ENCODE measurements around the gene RNFT2.

Gene RNFT2

GRCh38 chr12:116849216-116849615 is 111.1 kb downstream of the RNFT2 start:
- Histone ChIP-seq H3K36me3 (ENCODE audit: control insufficient read depth, insufficient read depth, low read length, severe bottlenecking) (no peaks in the 10 kb centered on the region), H3K9me3 (ENCODE audit: control insufficient read depth, low read length) (no peaks in the 10 kb centered on the region), H3K4me1 (ENCODE audit: control insufficient read depth, insufficient read depth, low read length) (no peaks in the 10 kb centered on the region), H3K9ac (ENCODE audit: low read length) (no peak overlapping the region), H3K27me3 (replicated peaks; ENCODE audit: control insufficient read depth, insufficient read depth, low read length) (peaks cover 28% of the 10 kb centered on the region), H3K4me3 (ENCODE audit: low read length) (no peak overlapping the region)
- no peak for DNase-seq (ENCODE audit: low read depth)

GRCh38 chr12:116852303-116852702 is 114.2 kb downstream of the RNFT2 start:
- no peaks in the 10 kb centered on the region for H3K9me3 ChIP-seq (ENCODE audit: control insufficient read depth, low read length)
- no peak for DNase-seq (ENCODE audit: low read depth)
- no peaks in the 10 kb centered on the region for H3K36me3 ChIP-seq (ENCODE audit: control insufficient read depth, insufficient read depth, low read length, severe bottlenecking)
- no peaks in the 10 kb centered on the region for H3K4me1 ChIP-seq (ENCODE audit: control insufficient read depth, insufficient read depth, low read length)
- H3K27me3 ChIP-seq (replicated peaks; ENCODE audit: control insufficient read depth, insufficient read depth, low read length), result peaks cover 47% of the 10 kb centered on the region
- no peak overlapping the region for H3K4me3 ChIP-seq (ENCODE audit: low read length)
- H3K9ac ChIP-seq (ENCODE audit: low read length), result no peak overlapping the region

- no peaks in the 10 kb centered on the region for H3K9me3 ChIP-seq (ENCODE audit: control insufficient read depth, low read length)
- no peak for DNase-seq (ENCODE audit: low read depth)
Observed at GRCh38 chr12:116853507-116853906, 115.4 kb downstream of the RNFT2 start.

GRCh38 chr12:116855744-116856470 is 117.8 kb downstream of the RNFT2 start:
- H3K4me3 ChIP-seq (ENCODE audit: low read length), result no peak overlapping the region
- DNase-seq (ENCODE audit: low read depth), result no peak

More at GRCh38 chr12:116853507-116853906, 115.4 kb downstream of the RNFT2 start:
- Histone ChIP-seq H3K9ac (ENCODE audit: low read length) (no peak overlapping the region), H3K4me3 (ENCODE audit: low read length) (no peak overlapping the region), H3K27me3 (replicated peaks; ENCODE audit: control insufficient read depth, insufficient read depth, low read length) (peaks cover 48% of the 10 kb centered on the region), H3K4me1 (ENCODE audit: control insufficient read depth, insufficient read depth, low read length) (no peaks in the 10 kb centered on the region), H3K36me3 (ENCODE audit: control insufficient read depth, insufficient read depth, low read length, severe bottlenecking) (no peaks in the 10 kb centered on the region)

GRCh38 chr12:116856729-116857128 is 118.6 kb downstream of the RNFT2 start:
- peaks cover 9% of the 10 kb centered on the region for H3K4me1 ChIP-seq (ENCODE audit: control insufficient read depth, insufficient read depth, low read length)
- no peaks in the 10 kb centered on the region for H3K9me3 ChIP-seq (ENCODE audit: control insufficient read depth, low read length)
- no peak overlapping the region for H3K9ac ChIP-seq (ENCODE audit: low read length)
- DNase-seq (ENCODE audit: low read depth), result no peak
- no peaks in the 10 kb centered on the region for H3K36me3 ChIP-seq (ENCODE audit: control insufficient read depth, insufficient read depth, low read length, severe bottlenecking)
- no peak overlapping the region for H3K4me3 ChIP-seq (ENCODE audit: low read length)
- H3K27me3 ChIP-seq (replicated peaks; ENCODE audit: control insufficient read depth, insufficient read depth, low read length), result peaks cover 56% of the 10 kb centered on the region

More at GRCh38 chr12:116855744-116856470, 117.8 kb downstream of the RNFT2 start:
- Histone ChIP-seq H3K9ac (ENCODE audit: low read length) (no peak overlapping the region), H3K27me3 (replicated peaks; ENCODE audit: control insufficient read depth, insufficient read depth, low read length) (peaks cover 59% of the 10 kb centered on the region), H3K9me3 (ENCODE audit: control insufficient read depth, low read length) (no peaks in the 10 kb centered on the region), H3K36me3 (ENCODE audit: control insufficient read depth, insufficient read depth, low read length, severe bottlenecking) (no peaks in the 10 kb centered on the region), H3K4me1 (ENCODE audit: control insufficient read depth, insufficient read depth, low read length) (peaks cover 9% of the 10 kb centered on the region)

GRCh38 chr12:116859079-116859478 is 121.0 kb downstream of the RNFT2 start:
- Histone ChIP-seq H3K9me3 (ENCODE audit: control insufficient read depth, low read length) (no peaks in the 10 kb centered on the region), H3K4me3 (ENCODE audit: low read length) (no peak overlapping the region), H3K27me3 (replicated peaks; ENCODE audit: control insufficient read depth, insufficient read depth, low read length) (peaks cover 34% of the 10 kb centered on the region), H3K36me3 (ENCODE audit: control insufficient read depth, insufficient read depth, low read length, severe bottlenecking) (no peaks in the 10 kb centered on the region), H3K9ac (ENCODE audit: low read length) (no peak overlapping the region), H3K4me1 (ENCODE audit: control insufficient read depth, insufficient read depth, low read length) (peaks cover 17% of the 10 kb centered on the region)
- no peak for DNase-seq (ENCODE audit: low read depth)

GRCh38 chr12:116860263-116860662 is 122.1 kb downstream of the RNFT2 start:
- Histone ChIP-seq H3K36me3 (ENCODE audit: control insufficient read depth, insufficient read depth, low read length, severe bottlenecking) (no peaks in the 10 kb centered on the region), H3K27me3 (replicated peaks; ENCODE audit: control insufficient read depth, insufficient read depth, low read length) (peaks cover 34% of the 10 kb centered on the region), H3K9ac (ENCODE audit: low read length) (no peak overlapping the region), H3K9me3 (ENCODE audit: control insufficient read depth, low read length) (no peaks in the 10 kb centered on the region), H3K4me3 (ENCODE audit: low read length) (peak overlapping the region; percentile 74), H3K4me1 (ENCODE audit: control insufficient read depth, insufficient read depth, low read length) (peaks cover 22% of the 10 kb centered on the region)
- DNase-seq (ENCODE audit: low read depth), result no peak

GRCh38 chr12:116861320-116861719 is 123.2 kb downstream of the RNFT2 start:
- Histone ChIP-seq H3K4me3 (ENCODE audit: low read length) (no peak overlapping the region), H3K4me1 (ENCODE audit: control insufficient read depth, insufficient read depth, low read length) (peaks cover 22% of the 10 kb centered on the region), H3K9me3 (ENCODE audit: control insufficient read depth, low read length) (no peaks in the 10 kb centered on the region), H3K27me3 (replicated peaks; ENCODE audit: control insufficient read depth, insufficient read depth, low read length) (peaks cover 25% of the 10 kb centered on the region), H3K36me3 (ENCODE audit: control insufficient read depth, insufficient read depth, low read length, severe bottlenecking) (no peaks in the 10 kb centered on the region), H3K9ac (ENCODE audit: low read length) (no peak overlapping the region)
- peak; percentile 79 for DNase-seq (ENCODE audit: low read depth)

GRCh38 chr12:116862167-116862566 is 124.1 kb downstream of the RNFT2 start:
- Histone ChIP-seq H3K27me3 (replicated peaks; ENCODE audit: control insufficient read depth, insufficient read depth, low read length) (peaks cover 17% of the 10 kb centered on the region), H3K36me3 (ENCODE audit: control insufficient read depth, insufficient read depth, low read length, severe bottlenecking) (no peaks in the 10 kb centered on the region), H3K4me3 (ENCODE audit: low read length) (no peak overlapping the region), H3K9ac (ENCODE audit: low read length) (no peak overlapping the region), H3K9me3 (ENCODE audit: control insufficient read depth, low read length) (no peaks in the 10 kb centered on the region), H3K4me1 (ENCODE audit: control insufficient read depth, insufficient read depth, low read length) (peaks cover 22% of the 10 kb centered on the region)
- DNase-seq (ENCODE audit: low read depth), result no peak

- Histone ChIP-seq H3K27me3 (replicated peaks; ENCODE audit: control insufficient read depth, insufficient read depth, low read length) (peaks cover 14% of the 10 kb centered on the region), H3K4me1 (ENCODE audit: control insufficient read depth, insufficient read depth, low read length) (peaks cover 22% of the 10 kb centered on the region), H3K9ac (ENCODE audit: low read length) (no peak overlapping the region), H3K36me3 (ENCODE audit: control insufficient read depth, insufficient read depth, low read length, severe bottlenecking) (no peaks in the 10 kb centered on the region), H3K4me3 (ENCODE audit: low read length) (no peak overlapping the region), H3K9me3 (ENCODE audit: control insufficient read depth, low read length) (no peaks in the 10 kb centered on the region)
- peak; percentile 25 for DNase-seq (ENCODE audit: low read depth)
Observed at GRCh38 chr12:116863275-116863767, 125.2 kb downstream of the RNFT2 start.

- H3K4me1 ChIP-seq (ENCODE audit: control insufficient read depth, insufficient read depth, low read length), result peaks cover 22% of the 10 kb centered on the region
- peak; percentile 82 for DNase-seq (ENCODE audit: low read depth)
- H3K4me3 ChIP-seq (ENCODE audit: low read length), result no peak overlapping the region
- H3K36me3 ChIP-seq (ENCODE audit: control insufficient read depth, insufficient read depth, low read length, severe bottlenecking), result no peaks in the 10 kb centered on the region
- peak overlapping the region; percentile 30 for H3K9ac ChIP-seq (ENCODE audit: low read length)
- peaks cover 4% of the 10 kb centered on the region for H3K27me3 ChIP-seq (replicated peaks; ENCODE audit: control insufficient read depth, insufficient read depth, low read length)
- no peaks in the 10 kb centered on the region for H3K9me3 ChIP-seq (ENCODE audit: control insufficient read depth, low read length)
Observed at GRCh38 chr12:116864371-116865160, 126.5 kb downstream of the RNFT2 start.

All from adipocyte (in vitro differentiated cells).